ENCODE results near the gene TBC1D23.
"Not testable (repeated sequence)": the region's sequence is repeated elsewhere in the genome, so short reads cannot be mapped to it uniquely, and the experiment has no call there.

Gene TBC1D23

DNA sequence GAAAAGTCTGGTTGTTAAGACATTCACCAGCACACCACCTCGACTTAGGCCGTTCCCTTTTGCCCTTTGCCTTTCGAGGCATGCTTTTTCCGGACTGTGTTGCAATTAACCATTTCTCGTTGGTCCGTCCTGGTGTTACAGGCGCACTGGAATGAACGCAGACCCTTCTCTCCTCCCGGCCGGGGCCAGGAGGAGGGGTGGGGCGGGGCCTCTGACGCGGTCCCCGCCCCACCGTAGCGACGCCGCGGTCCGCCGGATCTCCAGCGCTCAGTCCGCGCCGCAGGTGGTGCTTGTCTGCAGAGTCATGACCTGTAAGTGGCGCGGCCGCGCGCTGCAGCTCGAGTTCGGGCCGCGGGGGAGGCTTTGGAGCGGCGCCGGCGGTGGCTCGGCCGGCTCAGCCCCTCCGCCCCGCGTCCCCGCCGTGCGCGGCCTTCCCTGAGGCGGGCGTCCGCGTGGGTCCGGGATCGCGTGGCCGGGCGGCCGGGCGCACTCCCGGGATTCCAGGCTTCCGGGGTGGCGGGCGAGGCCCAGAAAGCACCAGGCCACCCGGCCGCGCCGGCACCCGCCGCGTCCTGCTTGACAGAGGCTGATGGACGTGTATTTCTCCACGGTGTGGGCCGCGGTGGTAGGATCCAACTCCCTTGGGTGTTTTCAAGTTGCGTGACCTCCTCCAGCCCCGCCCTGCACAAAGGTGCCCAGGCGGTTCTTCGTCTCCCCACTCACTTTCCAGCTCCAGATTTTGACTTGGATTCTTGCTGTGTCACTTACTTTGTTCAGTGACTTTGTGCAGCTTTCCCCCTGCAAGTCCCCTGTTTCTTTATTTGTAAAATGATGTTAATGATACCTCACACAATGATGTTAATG lies 73.9 kb downstream of the TBC1D23 start, which contains the start of gene NIT2:
Gene NIT2 (plus strand): TSS at position 270 of the 864 bp plus-strand sequence. CDS start 35 bp downstream, at position 305.
- H3K27ac ChIP-seq = peak within 1 kb of the TSS; percentile 83
- TF ChIP-seq, protein P1, sequence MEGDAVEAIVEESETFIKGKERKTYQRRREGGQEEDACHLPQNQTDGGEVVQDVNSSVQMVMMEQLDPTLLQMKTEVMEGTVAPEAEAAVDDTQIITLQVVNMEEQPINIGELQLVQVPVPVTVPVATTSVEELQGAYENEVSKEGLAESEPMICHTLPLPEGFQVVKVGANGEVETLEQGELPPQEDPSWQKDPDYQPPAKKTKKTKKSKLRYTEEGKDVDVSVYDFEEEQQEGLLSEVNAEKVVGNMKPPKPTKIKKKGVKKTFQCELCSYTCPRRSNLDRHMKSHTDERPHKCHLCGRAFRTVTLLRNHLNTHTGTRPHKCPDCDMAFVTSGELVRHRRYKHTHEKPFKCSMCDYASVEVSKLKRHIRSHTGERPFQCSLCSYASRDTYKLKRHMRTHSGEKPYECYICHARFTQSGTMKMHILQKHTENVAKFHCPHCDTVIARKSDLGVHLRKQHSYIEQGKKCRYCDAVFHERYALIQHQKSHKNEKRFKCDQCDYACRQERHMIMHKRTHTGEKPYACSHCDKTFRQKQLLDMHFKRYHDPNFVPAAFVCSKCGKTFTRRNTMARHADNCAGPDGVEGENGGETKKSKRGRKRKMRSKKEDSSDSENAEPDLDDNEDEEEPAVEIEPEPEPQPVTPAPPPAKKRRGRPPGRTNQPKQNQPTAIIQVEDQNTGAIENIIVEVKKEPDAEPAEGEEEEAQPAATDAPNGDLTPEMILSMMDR (conservative IDR thresholded peaks at IDR 0.05) = no peak

DNA sequence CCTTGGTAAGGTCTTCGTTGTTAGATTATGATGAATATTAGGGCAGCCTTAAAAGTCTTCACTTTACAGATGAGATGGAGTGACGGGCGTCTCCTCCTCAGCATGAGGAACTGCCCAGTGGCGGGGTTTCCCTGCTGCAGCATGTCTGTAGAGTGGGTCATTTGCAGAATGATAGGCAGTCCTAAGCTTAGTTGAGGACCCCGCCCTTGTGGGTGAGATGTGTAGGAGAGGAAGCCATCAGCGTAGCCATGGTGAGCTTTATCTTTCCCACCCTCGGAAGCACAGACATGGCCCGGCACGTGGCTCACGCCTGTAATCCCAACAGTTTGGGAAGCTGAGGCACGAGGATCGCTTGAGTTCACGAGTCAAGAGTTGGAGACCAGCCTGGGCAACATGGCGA lies 74.6 kb downstream of the TBC1D23 start:
- peak overlapping the region; percentile 83 for H3K27ac ChIP-seq
- TF ChIP-seq, protein P1 (conservative IDR thresholded peaks at IDR 0.05) = no peak

DNA sequence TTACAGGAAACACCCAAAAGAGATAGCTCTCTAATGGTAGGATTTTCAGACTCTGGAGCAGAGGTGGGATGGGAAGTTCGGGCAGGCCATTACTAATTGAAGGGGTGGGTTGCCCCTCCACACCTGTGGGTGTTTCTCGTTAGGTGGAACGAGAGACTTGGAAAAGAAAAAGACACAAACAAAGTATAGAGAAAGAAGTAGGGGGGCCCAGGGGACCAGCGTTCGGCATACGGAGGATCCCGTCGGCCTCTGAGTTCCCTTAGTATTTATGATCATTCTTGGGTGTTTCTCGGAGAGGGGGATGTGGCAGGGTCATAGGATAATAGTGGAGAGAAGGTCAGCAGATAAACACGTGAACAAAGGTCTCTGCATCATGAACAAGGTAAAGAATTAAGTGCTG lies 75.4 kb downstream of the TBC1D23 start:
- H3K27ac ChIP-seq = not testable (repeated sequence)

DNA sequence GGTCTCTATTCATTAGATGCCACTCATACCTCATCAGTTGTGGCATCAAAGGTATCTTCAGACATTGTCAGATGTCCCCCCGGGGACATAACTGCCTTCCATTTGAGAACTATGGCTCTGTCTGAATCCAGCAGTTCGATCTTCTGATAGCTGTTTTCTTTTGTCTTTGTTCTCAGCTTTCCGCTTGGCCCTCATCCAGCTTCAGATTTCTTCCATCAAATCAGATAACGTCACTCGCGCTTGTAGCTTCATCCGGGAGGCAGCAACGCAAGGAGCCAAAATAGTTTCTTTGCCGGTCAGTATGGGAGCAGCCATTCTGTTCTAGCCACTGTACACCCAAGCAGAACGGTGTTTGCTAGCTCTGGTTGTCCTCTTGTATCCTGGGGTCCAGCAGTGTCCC lies 78.1 kb downstream of the TBC1D23 start:
- TF ChIP-seq, protein P1 (conservative IDR thresholded peaks at IDR 0.05) = no peak

DNA sequence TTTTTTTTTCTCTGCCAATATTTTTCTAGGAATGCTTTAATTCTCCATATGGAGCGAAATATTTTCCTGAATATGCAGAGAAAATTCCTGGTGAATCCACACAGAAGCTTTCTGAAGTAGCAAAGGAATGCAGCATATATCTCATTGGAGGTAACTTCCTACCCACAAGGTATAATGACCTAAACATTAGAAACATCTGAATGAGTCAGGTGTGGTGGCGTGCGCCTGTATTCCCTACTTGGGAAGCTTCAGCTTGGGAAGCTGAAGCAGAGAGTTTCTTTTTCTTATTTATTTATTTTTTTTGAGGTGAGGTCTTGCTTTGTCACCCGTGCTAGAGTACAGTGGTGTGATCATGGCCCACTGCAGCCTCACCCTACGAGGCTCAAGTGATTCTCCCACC lies 79.0 kb downstream of the TBC1D23 start:
- TF ChIP-seq, protein P1 (conservative IDR thresholded peaks at IDR 0.05) = no peak
- no peak overlapping the region for H3K27ac ChIP-seq

More for the DNA sequence above, 78.1 kb downstream of the TBC1D23 start:
- peak overlapping the region; percentile 11 for H3K27ac ChIP-seq

DNA sequence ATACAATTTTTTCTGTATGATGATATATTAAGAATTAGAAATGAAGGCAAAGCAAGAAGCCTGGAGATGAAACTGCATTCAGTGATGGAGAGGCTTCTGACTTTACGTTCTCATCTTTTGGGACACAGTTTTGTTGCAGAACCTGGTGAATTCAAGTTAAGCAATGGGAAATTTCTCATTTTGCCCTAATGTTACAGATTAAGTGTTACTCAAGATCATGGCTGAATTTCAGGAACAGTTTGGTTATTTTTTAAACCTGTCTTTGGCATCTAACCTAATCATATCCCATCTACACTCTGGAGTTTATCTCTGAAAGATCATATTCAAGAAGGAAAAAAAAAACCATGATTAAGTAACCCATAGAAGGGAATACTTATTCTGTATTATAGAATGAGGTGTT lies 79.7 kb downstream of the TBC1D23 start:
- TF ChIP-seq, protein P1 (conservative IDR thresholded peaks at IDR 0.05) = no peak
- no peak overlapping the region for H3K27ac ChIP-seq

DNA sequence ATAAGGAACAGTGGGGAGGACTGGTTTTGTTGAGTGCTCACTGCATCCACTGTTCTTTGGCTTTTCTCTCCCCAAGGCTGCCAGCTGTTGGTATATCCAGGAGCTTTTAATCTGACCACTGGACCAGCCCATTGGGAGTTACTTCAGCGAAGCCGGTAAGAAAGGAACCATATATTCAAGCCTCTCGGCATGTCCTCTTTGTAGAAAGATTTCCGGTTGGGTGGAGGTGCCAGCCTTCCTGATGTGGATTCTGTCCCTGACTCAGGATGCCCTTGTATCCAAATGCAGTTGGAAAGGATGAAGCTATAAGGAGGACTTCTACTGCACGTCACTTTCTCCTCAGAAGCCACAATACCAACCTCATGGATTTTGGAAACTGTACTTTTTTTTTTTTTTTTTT lies 87.9 kb downstream of the TBC1D23 start:
- H3K27ac ChIP-seq = no peak overlapping the region
- TF ChIP-seq, protein P1 (conservative IDR thresholded peaks at IDR 0.05) = no peak

DNA sequence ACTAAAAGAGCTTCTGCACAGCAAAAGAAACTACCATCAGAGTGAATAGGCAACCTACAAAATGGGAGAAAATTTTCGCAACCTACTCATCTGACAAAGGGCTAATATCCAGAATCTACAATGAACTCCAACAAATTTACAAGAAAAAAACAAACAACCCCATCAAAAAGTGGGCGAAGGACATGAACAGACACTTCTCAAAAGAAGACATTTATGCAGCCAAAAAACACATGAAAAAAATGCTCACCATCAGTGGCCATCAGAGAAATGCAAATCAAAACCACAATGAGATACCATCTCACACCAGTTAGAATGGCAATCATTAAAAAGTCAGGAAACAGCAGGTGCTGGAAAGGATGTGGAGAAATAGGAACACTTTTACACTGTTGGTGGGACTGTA lies 91.0 kb downstream of the TBC1D23 start:
- H3K27ac ChIP-seq = not testable (repeated sequence)

All from VCaP (cell line).